Eye (tissue), 1 donor: ENCODE results near the gene DPEP1.
"Not testable (repeated sequence)": the region's sequence is repeated elsewhere in the genome, so short reads cannot be mapped to it uniquely, and the experiment has no call there.

ENCODE experiments used
- DNase-seq: peaks from one replicate; pipeline ENCODE4 v3.0.0-alpha.2; 2015

Gene DPEP1

DNA sequence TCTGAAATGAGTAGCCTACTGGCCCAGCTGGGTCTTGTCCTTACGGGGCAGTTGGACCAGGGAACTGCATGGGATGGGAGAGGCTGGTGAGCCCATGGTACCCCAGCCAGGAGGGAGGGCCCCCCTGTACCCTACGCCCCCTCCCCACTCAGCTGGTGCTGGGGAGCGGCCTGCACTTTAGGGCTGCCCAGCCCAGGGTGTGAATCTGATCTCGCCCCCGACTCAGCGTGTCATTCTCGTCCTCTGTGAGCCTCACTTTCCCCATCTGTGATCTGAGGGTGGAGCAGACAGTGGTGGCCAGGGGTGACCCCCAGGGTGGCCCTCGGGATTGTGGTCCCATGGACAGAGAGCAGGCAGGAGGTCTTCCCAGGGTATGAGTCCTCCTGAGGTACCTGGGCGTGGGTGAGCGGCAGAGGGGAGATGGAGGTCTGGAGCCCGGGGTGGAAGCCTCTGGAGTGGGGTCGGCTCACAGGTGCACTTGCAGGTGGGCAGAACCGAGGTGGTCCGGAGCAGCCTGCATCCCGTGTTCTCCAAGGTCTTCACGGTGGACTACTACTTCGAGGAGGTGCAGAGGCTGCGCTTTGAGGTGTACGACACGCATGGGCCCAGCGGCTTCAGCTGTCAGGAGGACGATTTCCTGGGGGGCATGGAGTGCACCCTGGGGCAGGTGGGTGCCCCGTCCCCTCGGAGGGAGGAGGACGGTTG is 36.2 kb upstream of the DPEP1 start:
- DNase-seq: no peak

DNA sequence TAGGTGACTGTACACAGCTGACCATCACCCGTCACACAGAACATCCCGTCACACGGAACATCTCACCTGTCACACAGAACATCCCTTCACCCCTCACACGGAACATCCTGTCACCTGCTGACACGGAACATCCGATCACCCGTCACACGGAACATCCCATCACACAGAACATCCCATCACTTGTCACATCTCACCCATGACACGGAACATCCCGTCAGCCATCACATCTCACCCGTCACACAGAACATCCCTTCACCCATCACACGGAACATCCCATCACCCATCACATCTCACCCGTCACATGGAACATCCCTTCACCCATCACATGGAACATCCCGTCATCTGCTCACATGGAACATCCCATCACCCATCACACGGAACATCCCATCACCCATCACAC is 34.1 kb upstream of the DPEP1 start:
- DNase-seq: no peak

DNA sequence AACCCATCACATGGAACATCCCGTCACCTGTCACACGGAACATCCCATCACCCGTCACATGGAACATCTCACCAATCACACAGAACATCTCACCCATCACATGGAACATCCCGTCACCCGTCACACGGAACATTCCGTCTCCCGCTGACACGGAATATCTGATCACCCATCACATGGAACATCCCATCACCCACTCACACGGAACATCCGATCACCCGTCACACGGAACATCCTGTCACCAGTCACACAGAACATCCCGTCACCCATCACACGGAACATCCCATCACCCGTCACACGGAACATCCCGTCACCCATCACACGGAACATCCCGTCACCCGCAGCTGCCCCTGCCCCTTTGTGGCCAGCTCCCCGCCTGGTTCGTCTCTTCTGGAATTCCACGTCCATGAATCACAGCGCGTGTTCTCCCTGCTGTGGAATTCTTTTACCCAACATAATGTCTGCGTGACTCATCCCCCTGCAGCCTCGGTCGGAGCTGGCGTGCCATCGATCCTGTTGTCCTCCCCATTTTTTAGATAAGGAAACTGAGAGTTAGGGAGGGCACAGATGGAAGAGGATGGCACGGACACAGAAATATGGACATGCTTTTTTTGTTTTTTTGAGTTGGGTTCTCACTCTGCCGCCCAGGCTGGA is 32.3 kb upstream of the DPEP1 start:
- no peak for DNase-seq

DNA sequence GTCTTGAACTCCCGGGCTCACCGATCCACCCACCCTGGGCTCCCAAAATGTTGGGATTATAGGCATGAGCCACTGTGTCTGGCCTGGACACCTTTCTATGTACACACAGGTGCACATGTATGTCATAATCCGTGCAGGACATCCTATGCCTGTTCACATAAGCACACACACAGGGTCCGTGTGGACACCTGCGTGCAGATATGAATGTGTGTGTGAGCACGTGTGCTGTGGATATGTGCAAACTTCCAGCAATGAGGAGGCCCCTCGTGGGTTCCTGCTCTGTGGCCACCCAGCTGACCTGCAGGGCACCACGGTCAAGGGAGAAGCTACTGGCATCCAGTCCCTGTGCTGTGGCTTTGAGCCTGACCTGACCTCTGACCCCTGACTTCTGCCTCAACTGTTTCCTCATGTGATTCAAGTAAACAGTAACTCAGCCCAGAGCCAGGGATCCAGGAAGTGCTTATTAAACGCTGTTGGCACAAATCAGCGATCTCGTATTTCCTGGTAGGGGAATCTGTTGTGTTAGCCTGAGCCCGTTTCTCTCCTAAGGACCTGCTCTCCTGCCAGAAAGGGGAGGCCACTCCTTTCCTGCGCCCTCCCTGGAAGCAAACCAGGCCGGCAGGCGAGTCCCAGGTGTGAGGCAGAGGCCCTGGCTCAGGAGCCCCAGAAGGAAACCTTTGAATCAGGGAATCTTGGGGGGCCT is 31.4 kb upstream of the DPEP1 start:
- no peak for DNase-seq

DNA sequence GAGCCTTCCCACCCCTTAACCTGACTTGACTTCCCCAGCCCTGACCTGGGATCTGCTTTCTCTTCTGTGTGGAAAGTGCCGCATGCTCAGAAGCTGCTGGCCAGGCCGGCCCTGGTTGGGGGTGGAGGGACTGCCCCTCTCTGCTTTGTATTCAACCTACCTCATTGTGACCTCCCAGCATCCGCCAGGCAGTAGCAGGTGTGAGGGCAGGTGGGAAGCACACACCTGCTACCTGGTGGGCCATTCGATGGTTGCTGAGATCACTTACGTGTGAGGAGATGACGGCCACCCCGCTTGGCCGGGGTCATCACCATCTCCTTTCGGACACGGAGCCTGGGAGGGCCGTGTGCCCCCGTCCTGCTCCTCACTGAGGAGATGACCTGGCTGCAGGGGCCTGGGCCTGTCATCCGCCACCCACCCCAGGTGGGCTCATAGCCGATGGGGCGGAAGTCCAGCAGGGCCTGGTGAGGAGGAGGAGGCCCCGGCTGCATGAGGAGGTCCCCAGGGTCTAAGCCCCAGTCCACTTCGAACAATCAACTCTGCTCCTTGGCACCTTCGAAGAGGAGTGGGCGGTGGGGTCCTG is 30.7 kb upstream of the DPEP1 start:
- DNase-seq: no peak

DNA sequence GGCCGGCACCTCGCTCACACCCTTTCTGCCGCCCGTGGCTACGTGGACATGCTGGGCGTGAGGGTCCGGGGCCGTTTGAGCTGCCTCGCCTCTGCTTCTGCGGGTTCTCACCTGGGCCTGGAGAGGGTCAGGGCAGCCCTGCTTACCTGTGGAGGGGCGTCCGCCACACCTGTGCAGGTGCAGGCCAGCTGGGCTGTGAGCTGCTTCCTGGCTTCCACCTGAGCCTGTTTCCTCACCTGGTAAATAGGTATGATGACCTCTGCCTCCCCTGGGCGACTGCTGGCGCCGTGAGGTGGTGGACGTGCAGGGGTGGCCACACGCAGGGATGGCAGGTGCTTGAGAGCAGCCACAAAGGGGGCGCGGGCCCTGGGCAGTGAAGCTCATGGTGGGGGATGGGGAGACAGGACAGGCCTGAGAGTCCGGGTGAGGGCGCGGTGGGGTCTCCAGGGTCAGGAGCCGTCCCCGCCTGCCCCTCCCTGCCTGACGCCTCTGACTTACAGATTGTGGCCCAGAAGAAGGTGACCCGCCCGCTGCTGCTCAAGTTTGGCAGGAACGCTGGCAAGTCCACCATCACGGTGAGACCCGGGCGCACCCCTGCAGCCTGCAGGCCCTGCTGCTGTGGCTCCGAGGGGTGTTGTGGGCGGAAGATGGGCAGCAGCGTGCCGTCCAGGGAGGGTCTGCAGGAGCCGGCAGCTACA is 30.1 kb upstream of the DPEP1 start:
- DNase-seq: no peak

DNA sequence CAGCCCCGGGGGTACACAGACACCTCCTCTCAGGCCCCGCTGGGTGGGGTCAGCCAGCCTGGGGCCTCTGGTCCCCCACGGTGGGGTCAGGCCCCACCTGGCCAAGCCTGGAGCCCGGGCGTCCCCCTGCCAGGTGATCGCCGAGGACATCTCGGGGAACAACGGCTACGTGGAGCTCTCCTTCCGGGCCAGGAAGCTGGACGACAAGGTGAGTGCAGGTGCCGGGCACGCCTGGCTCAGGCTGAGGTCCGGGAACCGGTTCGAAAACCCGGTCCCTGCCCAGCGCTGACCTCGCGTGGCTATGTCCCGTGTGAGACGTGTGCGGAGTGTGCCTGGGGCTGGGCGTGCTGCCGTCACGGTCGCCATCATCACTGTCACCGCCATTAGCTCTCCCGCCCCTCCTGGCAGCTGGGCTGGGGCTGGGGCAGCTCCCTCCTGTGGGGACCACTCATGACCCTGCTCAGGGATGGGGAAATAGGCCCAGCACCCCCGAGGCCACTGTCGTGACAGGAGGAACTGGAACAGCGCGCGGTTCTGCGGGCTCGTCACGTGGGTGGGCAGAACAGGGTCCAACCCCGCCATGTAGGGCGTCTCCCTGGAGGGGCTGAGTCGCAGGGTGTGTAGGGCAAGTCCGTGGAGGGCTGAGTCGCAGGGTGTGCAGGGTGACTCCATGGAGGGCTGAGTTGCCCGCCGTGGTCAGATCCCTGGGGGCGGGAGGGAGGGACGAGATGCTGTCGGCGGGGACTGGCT is 29.4 kb upstream of the DPEP1 start:
- DNase-seq: no peak

DNA sequence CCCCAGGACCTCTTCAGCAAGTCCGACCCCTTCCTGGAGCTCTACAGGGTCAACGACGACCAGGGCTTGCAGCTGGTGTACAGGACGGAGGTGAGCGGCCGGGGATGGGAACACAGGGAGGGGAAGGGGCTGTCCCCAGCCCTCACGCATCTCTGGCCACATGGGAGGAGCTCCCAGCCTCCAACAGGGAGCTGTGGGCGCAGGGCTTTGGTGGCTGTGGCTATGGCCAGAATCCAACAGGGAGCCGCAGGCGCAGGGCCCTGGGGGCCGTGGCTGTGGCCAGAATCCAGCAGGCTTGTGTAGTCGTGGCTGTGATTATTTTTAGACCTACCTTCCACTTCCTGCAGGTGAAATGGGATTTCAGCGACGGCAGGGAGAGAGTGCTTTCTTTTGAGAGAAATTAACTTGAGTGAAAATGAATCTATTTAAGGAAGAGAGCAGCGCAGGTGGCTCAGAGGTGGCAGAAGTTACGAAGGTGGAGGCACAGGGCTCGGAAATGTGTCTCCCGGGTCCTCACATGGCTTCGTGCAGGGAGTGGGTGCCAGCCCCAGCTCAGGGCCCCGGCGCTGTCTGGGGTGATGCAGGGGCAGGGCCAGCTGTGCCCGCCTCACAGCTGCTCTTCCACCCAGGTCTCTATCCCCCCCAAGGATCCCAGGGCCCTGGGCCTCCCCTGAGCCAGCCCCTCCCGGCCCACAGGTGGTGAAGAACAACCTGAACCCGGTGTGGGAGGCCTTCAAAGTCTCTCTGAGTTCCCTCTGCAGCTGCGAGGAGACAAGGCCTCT is 28.5 kb upstream of the DPEP1 start:
- DNase-seq: no peak

DNA sequence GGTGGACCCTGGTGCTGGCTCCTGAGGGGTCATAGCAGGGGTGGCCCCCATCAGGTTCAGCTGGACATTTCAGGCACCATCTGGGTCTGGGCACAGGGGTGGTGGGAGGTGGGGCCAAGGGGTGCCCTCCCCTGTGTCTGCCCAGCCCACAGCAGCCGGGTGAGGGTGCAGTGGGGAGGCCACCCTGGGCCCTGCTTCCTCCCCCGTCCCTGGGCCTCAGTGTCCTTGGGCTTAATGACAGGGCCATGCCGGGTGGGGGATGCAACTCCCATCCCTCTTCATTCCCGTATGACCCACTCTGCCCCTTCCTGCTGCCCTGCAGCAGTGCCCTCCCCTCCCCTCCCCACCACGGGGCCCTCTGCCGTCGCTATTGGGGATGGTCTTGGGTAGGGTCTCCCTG is 27.2 kb upstream of the DPEP1 start:
- DNase-seq: no peak

DNA sequence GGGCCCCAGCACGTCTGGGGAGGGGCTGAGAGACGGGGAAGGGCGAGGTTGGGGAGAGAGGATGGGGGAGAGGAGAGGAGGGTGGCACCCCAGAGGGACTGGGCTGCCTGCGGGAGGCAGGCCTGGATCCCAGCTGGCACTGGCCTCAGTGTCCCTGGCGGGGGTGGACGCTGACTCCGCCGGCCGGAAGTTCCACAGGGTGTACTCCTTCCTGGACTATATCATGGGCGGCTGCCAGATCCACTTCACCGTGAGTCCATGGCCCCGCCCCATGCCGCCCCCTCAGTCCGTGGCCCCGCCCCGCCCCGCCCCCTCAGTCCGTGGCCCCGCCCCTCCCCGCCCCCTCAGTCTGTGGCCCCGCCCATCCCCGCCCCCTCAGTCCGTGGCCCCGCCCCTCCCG is 26.6 kb upstream of the DPEP1 start:
- DNase-seq: no peak

DNA sequence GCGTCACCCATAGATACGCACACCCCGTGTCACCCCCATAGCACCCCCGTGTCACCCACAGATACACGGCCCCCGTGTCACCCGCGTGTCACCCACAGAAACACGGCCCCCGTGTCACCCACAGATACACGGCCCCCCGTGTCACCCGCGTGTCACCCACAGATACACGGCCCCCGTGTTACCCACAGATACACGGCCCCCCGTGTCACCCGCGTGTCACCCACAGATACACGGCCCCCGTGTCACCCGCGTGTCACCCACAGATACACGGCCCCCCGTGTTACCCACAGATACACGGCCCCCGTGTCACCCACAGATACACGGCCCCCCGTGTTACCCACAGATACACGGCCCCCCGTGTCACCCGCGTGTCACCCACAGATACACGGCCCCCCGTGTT is 25.8 kb upstream of the DPEP1 start:
- not testable (repeated sequence) for DNase-seq

DNA sequence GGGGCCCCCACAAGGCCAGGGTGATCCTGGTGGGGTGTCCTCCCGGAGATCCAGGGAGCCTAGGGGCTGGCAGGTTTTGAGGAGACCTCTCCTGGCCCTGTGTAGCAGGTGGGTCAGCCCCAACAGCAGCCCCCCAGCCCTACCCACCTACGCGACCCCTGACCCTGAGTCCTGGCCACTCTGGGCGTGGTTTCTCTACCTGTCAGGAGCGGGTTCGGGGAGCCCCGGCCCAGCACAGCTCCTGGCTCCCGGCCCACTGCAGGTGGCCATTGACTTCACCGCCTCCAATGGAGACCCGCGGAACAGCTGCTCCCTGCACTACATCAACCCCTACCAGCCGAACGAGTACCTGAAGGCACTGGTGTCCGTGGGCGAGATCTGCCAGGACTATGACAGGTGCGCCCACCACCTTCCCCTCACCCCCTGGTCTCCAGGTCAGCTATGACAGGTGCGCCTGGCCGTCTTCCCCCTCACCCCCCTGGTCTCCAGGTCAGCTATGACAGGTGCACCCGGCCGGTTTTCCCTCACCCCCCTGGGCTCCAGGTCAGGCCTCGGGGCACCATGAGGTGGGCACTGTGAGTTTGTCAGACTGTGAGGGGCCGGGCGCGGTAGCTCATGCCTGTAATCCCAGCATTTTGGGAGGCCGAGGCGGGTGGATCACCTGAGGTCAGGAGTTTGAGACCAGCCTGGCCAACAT is 24.9 kb upstream of the DPEP1 start:
- DNase-seq: no peak

DNA sequence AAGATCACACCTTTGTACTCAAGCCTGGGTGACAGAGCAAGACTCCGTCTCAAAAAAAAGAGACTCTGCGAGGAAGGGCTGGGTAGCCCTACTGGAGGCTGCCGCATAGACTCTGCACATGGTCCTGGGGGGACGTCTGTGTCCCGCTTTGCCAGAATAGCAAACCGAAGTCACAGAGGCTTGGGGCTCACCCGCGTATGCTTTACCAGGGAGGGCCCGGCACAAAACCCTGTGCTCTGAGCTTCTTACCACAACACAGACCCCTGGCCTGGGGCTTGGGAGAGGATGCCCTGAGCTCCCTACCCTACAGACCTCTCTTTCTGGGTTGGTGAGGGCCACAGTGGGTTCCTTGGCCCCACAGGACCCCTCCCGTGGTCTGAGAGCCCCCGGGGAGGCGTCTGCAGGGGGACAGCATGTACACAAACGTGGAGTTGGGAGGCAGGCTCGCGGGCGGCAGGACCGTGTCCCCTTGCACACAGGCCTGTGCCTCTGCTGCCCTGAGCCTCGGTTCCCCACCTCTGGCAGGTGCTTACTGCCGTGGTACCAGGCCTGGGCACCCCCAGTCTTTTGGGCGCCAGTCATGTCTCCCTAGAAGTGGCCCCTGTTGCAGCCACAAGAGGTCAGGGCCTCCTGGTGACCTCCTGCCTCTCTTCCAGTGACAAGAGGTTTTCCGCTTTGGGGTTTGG is 24.1 kb upstream of the DPEP1 start:
- DNase-seq: no peak

DNA sequence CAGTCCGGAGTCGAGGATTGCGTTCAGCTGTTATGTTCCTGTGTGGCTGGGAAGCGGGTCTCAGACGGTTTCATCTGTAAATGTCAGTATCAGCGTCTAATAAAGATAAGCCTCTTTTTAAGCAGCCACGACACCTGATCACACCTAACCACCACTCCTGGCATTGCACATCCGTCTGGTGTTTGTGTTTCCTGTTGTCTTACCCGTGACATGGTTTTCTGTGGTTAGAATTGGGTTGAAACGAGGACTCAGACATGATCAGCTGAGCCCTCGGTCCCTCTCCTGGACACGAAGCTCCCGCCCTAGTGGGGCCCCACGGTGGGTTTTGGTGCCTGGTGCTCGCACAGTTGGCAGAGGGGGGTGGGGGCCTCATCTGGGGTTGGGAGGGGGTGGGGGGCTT is 19.6 kb upstream of the DPEP1 start:
- no peak for DNase-seq

DNA sequence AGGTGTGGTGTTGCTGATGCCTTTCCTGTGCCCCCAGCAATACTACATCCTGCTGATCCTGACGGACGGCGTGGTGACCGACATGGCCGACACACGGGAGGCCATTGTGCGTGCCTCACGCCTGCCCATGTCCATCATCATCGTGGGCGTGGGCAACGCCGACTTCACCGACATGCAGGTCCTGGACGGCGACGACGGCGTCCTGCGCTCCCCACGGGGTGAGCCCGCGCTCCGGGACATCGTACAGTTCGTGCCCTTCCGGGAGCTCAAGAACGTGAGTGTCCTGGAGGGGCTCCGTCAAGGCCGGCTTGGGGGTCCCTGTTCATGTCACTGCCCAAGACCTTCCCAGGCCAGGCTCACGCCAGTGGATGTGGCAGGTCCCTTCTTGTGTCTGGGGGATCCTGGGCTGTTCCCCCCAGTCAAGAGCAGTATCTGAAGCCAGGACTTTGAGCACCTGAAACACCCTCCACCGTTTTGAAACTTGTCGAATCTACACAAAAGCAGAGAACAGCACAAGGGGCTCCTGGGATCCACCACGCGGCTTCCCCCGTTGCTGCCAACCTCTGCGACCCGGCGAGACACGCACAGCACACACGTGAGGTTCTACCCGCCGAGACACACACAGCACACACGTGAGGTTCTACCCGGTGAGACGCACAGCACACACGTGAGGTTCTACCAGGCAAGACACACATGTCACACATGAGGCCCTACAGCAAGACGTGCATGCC is 17.9 kb upstream of the DPEP1 start:
- DNase-seq: no peak

DNA sequence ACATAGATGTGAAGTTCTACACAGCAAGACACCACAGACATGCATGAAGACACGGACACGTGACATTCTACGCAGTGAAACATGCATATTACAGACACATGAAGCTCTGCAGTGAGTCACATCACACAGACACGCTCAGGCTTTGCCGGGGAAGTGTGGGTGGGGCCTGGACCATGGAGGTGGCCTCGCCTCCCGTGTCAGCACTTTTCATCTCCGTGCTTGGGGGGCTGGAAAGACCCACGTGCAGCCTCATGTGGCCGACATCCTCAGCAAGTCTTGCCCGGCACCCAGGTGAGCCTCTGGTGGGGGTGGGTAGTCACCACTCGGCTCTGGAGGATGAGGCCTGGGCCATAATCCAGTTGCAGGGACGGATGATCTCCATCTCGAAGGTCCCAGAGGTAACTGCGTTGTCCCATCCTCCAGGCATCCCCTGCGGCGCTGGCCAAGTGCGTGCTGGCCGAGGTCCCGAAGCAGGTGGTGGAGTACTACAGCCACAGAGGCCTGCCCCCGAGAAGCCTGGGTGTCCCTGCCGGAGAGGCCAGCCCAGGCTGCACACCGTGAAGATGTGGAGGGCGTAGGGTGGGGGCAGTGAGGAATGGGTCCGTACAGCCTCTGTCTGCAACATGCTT is 17.3 kb upstream of the DPEP1 start:
- DNase-seq: no peak

DNA sequence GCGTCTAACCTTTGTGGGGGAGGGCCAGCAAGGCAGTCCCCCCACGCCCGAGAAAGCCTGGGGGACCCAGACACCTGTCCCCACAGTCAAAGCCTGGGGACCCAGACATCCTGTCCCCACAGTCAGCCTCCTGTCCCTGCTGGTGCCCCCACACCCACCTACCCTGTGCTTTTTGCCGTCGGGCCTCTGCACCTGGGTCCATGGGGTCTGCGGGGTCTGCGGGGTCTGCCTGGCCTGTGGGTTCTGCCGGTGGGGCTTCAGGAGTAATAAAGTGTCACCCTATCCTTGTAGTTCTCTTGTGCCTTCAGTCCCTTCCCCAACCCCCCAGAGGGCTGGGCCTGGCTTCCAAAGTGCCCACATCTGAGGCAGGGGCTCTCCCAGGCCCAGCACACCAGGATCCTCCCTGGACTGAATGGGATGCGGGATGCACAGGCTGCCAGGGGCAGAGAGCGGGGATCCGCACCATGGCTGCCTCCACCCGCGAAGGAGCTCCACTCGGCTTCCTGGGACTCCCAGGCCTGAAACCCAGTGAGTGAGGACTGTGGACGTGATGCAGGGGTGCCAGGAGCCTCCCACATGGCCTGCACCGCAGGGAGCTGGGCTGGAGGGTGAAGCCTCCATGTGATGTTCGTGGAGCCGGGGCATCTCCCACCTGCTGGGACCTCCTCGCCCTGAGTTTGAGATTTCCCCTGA is 16.3 kb upstream of the DPEP1 start:
- no peak for DNase-seq

DNA sequence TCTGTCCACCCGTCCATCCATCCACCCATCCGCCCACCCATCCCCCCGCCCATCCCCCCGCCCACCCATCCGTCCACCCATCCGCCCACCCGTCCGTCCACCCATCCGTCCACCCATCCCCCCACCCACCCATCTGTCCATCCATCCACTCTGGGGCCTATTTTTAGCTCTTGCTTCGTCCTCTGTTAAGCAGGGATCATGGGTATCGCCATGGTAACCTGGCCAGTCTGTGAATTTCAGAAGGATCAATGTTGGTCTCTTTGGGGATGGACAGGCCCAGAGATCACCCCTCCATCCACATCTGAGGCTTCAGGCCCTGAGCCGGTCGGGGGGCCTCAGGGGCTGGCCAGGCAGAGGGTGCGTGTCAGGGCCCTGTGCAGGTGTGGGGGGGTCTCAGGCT is 15.2 kb upstream of the DPEP1 start:
- DNase-seq: peak; percentile 65

DNA sequence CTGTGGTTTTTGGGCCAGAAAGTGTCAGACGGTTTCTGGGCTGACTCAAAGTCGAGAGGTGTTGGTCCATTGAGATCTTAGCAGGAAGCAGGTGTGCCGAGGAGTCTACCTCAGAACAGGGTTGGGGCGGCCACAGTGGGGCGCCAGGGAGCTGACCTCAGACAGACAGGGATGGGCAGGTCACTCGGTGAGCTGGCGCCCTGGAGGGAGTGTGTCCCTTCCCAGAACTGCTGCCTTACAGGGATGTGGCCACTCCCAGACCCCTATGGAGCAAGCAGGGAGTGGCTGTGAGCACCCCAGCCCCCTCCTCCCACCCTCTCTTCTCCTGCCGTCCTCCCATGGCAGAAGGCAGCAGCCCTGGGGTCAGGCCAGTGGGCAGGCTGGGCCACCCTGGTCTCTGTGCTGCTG is 14.0 kb upstream of the DPEP1 start:
- DNase-seq: no peak
